CD4-positive, CD25-positive, alpha-beta regulatory T cell (primary cell): ENCODE data around the gene CDH12. TPM values are rescaled to one million over a fixed set of nuclear protein-coding genes. Genes with fewer than 3 reads are reported as not detected.

ENCODE experiments used
- ATAC-seq, 2 donors: fragments of 150-1000 bp; cut with Tn5 transposase; one replicate each; pipeline ENCODE4 v1.10.0; 2021; ENCODE audit warnings: low read depth in 2 of 2, moderate number of reproducible peaks in 2 of 2, moderate library complexity in 1 of 2
- DNase-seq, 3 donors: peaks; one replicate each; pipeline versions ENCODE4 v3.0.0 to v3.0.0-alpha.2; 2012 to 2022; ENCODE audit warnings: mixed read lengths in 1 of 3
- H3K27ac ChIP-seq: one replicate; pipeline ENCODE4 v1.7.0; 2013; ENCODE audit warnings: mild to moderate bottlenecking, low read length; ENCODE audit not compliant: insufficient read depth, poor library complexity, severe bottlenecking
- H3K27me3 ChIP-seq: one replicate; pipeline ENCODE4 v1.7.0; 2013; ENCODE audit warnings: low read length; ENCODE audit not compliant: control insufficient read depth, insufficient read depth
- H3K36me3 ChIP-seq: one replicate; pipeline ENCODE4 v1.7.0; 2013; ENCODE audit warnings: mild to moderate bottlenecking, low read length, moderate library complexity; ENCODE audit not compliant: control insufficient read depth, insufficient read depth
- H3K4me1 ChIP-seq: 2 replicates; pipeline ENCODE4 v1.7.0; 2013; ENCODE audit warnings: mild to moderate bottlenecking, low read length; ENCODE audit not compliant: insufficient read depth, control insufficient read depth, poor library complexity, severe bottlenecking
- H3K4me3 ChIP-seq: one replicate; pipeline ENCODE4 v1.7.0; 2013; ENCODE audit warnings: low read depth, mild to moderate bottlenecking, low read length, moderate library complexity
- H3K9me3 ChIP-seq, 2 experiments: 1 replicate in 1 of 2; 2 replicates in 1 of 2; pipeline ENCODE4 v1.7.0; 2013; ENCODE audit warnings: low read length in 2 of 2, mild to moderate bottlenecking in 1 of 2, moderate library complexity in 1 of 2; ENCODE audit not compliant: control insufficient read depth in 2 of 2
- H3K27ac Mint-ChIP-seq, 3 donors: one replicate each; pipeline ENCODE4 v1.8.0; 2020 to 2022; ENCODE audit warnings: mild to moderate bottlenecking in 3 of 3, mixed read lengths in 3 of 3, moderate library complexity in 2 of 3
- H3K27me3 Mint-ChIP-seq: one replicate; pipeline ENCODE4 v1.8.0; 2022; ENCODE audit warnings: mild to moderate bottlenecking, mixed read lengths
- H3K36me3 Mint-ChIP-seq: one replicate; pipeline ENCODE4 v1.8.0; 2020; ENCODE audit warnings: mixed read lengths
- H3K4me1 Mint-ChIP-seq, 4 donors: one replicate each; pipeline ENCODE4 v1.8.0; 2020 to 2022; ENCODE audit warnings: mixed read lengths in 4 of 4, mild to moderate bottlenecking in 1 of 4
- H3K4me3 Mint-ChIP-seq, 4 donors: one replicate each; pipeline ENCODE4 v1.8.0; 2020 to 2022; ENCODE audit warnings: mild to moderate bottlenecking in 4 of 4, mixed read lengths in 4 of 4, moderate library complexity in 3 of 4
- H3K9me3 Mint-ChIP-seq, 7 donors: one replicate each; pipeline ENCODE4 v1.8.0; 2020 to 2022; ENCODE audit warnings: mixed read lengths in 7 of 7, mild to moderate bottlenecking in 3 of 7, moderate library complexity in 2 of 7
- polyA plus RNA-seq, 4 donors: library from polyadenylated mRNA; unstranded; fragments of 300-500 nt; fragmentation: Illumina TruSeq; gene quantifications; one replicate each; pipeline ENCODE4 v1.2.3, GENCODE V29; 2021
- total RNA-seq: library from RNA; stranded (reverse); gene quantifications from one replicate; pipeline ENCODE4 v1.2.3, GENCODE V29; 2022

Gene CDH12
- total and polyA plus RNA-seq, 5 donors from 2014 or later = not detected

GRCh38 chr5:22572941-22573340, 280.2 kb downstream of the CDH12 start:
- H3K27me3 ChIP-seq = no peaks in the 10 kb centered on the region
- no peak for ATAC-seq
- Mint-ChIP-seq H3K27ac (no peak overlapping the region), H3K27me3 (no peaks in the 10 kb centered on the region), H3K4me3 (no peak overlapping the region), H3K4me1 (no peaks in the 10 kb centered on the region), H3K36me3 (no peaks in the 10 kb centered on the region), H3K9me3 (peaks cover 5 to 32% (median 9%) of the 10 kb centered on the region in 7 donors)
- H3K4me3 ChIP-seq = no peak overlapping the region
- peaks cover 2 to 20% of the 10 kb centered on the region in 2 experiments for H3K9me3 ChIP-seq
- no peak for DNase-seq
- H3K27ac ChIP-seq = no peak overlapping the region
- no peaks in the 10 kb centered on the region for H3K4me1 ChIP-seq
- H3K36me3 ChIP-seq = no peaks in the 10 kb centered on the region

GRCh38 chr5:22567983-22568382, 285.2 kb downstream of the CDH12 start:
- Mint-ChIP-seq H3K36me3 (no peaks in the 10 kb centered on the region), H3K27ac (no peak overlapping the region), H3K4me3 (no peak overlapping the region), H3K27me3 (no peaks in the 10 kb centered on the region), H3K4me1 (no peaks in the 10 kb centered on the region), H3K9me3 (peaks cover 5 to 23% (median 10%) of the 10 kb centered on the region in 7 donors)
- Histone ChIP-seq H3K36me3 (no peaks in the 10 kb centered on the region), H3K27ac (no peak overlapping the region), H3K4me3 (no peak overlapping the region), H3K27me3 (no peaks in the 10 kb centered on the region), H3K4me1 (no peaks in the 10 kb centered on the region), H3K9me3 (peaks cover 0 to 9% of the 10 kb centered on the region in 2 experiments)
- ATAC-seq (no peak), DNase-seq (no peak)

DNA sequence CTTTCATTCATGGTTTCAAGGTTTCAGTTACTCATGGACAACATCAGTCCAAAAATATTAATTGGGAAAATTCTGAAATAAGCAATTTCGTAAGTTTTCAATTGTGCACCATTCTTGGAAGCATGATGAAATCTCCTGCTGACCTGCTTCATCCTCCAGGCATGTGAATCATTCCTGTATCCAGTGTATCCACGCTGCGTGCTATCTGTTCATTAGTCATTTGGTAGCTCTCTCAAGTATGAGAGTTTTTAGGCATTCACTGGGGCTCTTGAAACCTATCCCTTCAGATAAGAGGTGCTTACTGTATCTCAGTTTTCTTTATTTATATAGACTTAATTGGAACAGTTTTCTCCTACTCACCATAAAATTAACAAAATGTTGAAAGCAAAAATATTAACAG, 293.0 kb downstream of the CDH12 start:
- H3K36me3 ChIP-seq = no peaks in the 10 kb centered on the region
- no peak overlapping the region for H3K27ac ChIP-seq
- H3K36me3 Mint-ChIP-seq = no peaks in the 10 kb centered on the region
- H3K27me3 ChIP-seq = no peaks in the 10 kb centered on the region
- ATAC-seq (no peak), DNase-seq (no peak)
- peaks cover 3 to 16% (median 6%) of the 10 kb centered on the region in 7 donors for H3K9me3 Mint-ChIP-seq
- no peaks in the 10 kb centered on the region for H3K4me1 ChIP-seq
- no peaks in the 10 kb centered on the region for H3K27me3 Mint-ChIP-seq
- peaks cover 0 to 1% of the 10 kb centered on the region in 2 experiments for H3K9me3 ChIP-seq
- no peak overlapping the region for H3K4me3 Mint-ChIP-seq
- no peak overlapping the region for H3K4me3 ChIP-seq
- no peak overlapping the region for H3K27ac Mint-ChIP-seq
- no peaks in the 10 kb centered on the region for H3K4me1 Mint-ChIP-seq

- ATAC-seq = no peak
- Mint-ChIP-seq H3K27me3 (no peaks in the 10 kb centered on the region), H3K4me3 (no peak overlapping the region), H3K36me3 (no peaks in the 10 kb centered on the region), H3K9me3 (peaks cover 1 to 9% (median 3%) of the 10 kb centered on the region in 7 donors), H3K4me1 (no peaks in the 10 kb centered on the region), H3K27ac (no peak overlapping the region)
- Histone ChIP-seq H3K36me3 (no peaks in the 10 kb centered on the region), H3K27me3 (no peaks in the 10 kb centered on the region), H3K27ac (no peak overlapping the region), H3K4me3 (no peak overlapping the region), H3K4me1 (no peaks in the 10 kb centered on the region), H3K9me3 (peaks cover 1% of the 10 kb centered on the region in 2 experiments)
- no peak for DNase-seq
Measured at GRCh38 chr5:22557251-22557650, 295.9 kb downstream of the CDH12 start.

GRCh38 chr5:22554475-22554874, 298.7 kb downstream of the CDH12 start:
- H3K4me3 Mint-ChIP-seq = no peak overlapping the region
- H3K36me3 Mint-ChIP-seq = no peaks in the 10 kb centered on the region
- no peak overlapping the region for H3K27ac Mint-ChIP-seq
- H3K27me3 Mint-ChIP-seq = no peaks in the 10 kb centered on the region
- H3K4me1 Mint-ChIP-seq = no peaks in the 10 kb centered on the region
- H3K9me3 ChIP-seq = peaks cover 0 to 9% of the 10 kb centered on the region in 2 experiments
- DNase-seq = no peak
- no peak overlapping the region for H3K27ac ChIP-seq
- ATAC-seq = no peak
- H3K27me3 ChIP-seq = no peaks in the 10 kb centered on the region
- H3K4me1 ChIP-seq = no peaks in the 10 kb centered on the region
- H3K36me3 ChIP-seq = no peaks in the 10 kb centered on the region
- peaks cover 0 to 22% (median 6%) of the 10 kb centered on the region in 7 donors for H3K9me3 Mint-ChIP-seq
- no peak overlapping the region for H3K4me3 ChIP-seq

- Histone ChIP-seq H3K4me3 (no peak overlapping the region), H3K27me3 (no peaks in the 10 kb centered on the region), H3K27ac (no peak overlapping the region), H3K4me1 (no peaks in the 10 kb centered on the region), H3K36me3 (no peaks in the 10 kb centered on the region), H3K9me3 (peaks cover 0 to 12% of the 10 kb centered on the region in 2 experiments)
- peaks cover 0 to 17% (median 4%) of the 10 kb centered on the region in 7 donors for H3K9me3 Mint-ChIP-seq
- ATAC-seq (no peak), DNase-seq (no peak)
- H3K27ac Mint-ChIP-seq = no peak overlapping the region
- no peak overlapping the region for H3K4me3 Mint-ChIP-seq
- H3K27me3 Mint-ChIP-seq = no peaks in the 10 kb centered on the region
- no peaks in the 10 kb centered on the region for H3K36me3 Mint-ChIP-seq
- no peaks in the 10 kb centered on the region for H3K4me1 Mint-ChIP-seq
Measured at GRCh38 chr5:22549876-22550671, 303.1 kb downstream of the CDH12 start.

DNA sequence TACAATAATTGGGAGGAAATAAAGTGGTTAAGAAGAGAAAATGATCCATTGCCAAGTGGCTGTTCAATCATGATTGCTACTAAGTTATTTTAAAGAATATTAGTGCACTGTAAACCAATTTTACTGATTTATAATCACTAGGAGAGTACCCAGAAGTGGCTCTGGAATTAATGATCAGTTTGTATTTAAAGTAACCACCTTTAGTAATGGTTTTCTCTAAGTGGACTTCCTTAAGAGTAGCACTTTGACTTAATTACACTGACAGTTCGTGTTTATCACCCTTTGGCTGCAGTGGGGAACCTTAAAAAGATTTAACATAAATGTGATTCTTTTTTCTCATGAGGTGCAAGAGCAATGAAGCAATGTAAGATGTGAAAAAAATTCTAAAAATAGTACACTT, 310.8 kb downstream of the CDH12 start:
- Histone ChIP-seq H3K9me3 (peaks cover 0 to 9% of the 10 kb centered on the region in 2 experiments), H3K36me3 (no peaks in the 10 kb centered on the region), H3K27ac (no peak overlapping the region), H3K4me3 (no peak overlapping the region), H3K4me1 (no peaks in the 10 kb centered on the region), H3K27me3 (no peaks in the 10 kb centered on the region)
- peaks cover 0 to 16% (median 0%) of the 10 kb centered on the region in 7 donors for H3K9me3 Mint-ChIP-seq
- no peaks in the 10 kb centered on the region for H3K27me3 Mint-ChIP-seq
- ATAC-seq (no peak), DNase-seq (no peak)
- H3K4me3 Mint-ChIP-seq = no peak overlapping the region
- no peak overlapping the region for H3K27ac Mint-ChIP-seq
- no peaks in the 10 kb centered on the region for H3K36me3 Mint-ChIP-seq
- no peaks in the 10 kb centered on the region for H3K4me1 Mint-ChIP-seq

- Mint-ChIP-seq H3K36me3 (no peaks in the 10 kb centered on the region), H3K9me3 (peaks cover 0 to 15% (median 4%) of the 10 kb centered on the region in 7 donors), H3K4me1 (no peaks in the 10 kb centered on the region), H3K27ac (peak overlapping the region in 1 of 3 donors; percentile 10), H3K27me3 (no peaks in the 10 kb centered on the region), H3K4me3 (no peak overlapping the region)
- Histone ChIP-seq H3K36me3 (no peaks in the 10 kb centered on the region), H3K4me3 (no peak overlapping the region), H3K4me1 (no peaks in the 10 kb centered on the region), H3K27ac (no peak overlapping the region), H3K9me3 (peaks cover 0 to 12% of the 10 kb centered on the region in 2 experiments), H3K27me3 (no peaks in the 10 kb centered on the region)
- DNase-seq (no peak), ATAC-seq (no peak)
Measured at GRCh38 chr5:22541037-22541436, 312.1 kb downstream of the CDH12 start.
